Esophagus squamous epithelium (tissue), 4 donors: ENCODE results near the gene GMCL2.

ENCODE experiments used
- CTCF ChIP-seq, 6 experiments: fragments of 450-650 bp in 4 of 6; fragments of 200-600 bp in 2 of 6; sonication (generic) in 2 of 6; IDR thresholded peaks; one replicate each; pipeline ENCODE4 v1.5.1; 2016 to 2019; ENCODE audit warnings: antibody characterized with exemption in 6 of 6, mild to moderate bottlenecking in 4 of 6, moderate library complexity in 4 of 6
- POLR2A ChIP-seq, 4 donors: fragments of 450-650 bp; IDR thresholded peaks; one replicate each; pipeline ENCODE4 v1.6.1; 2017; ENCODE audit warnings: antibody characterized with exemption in 4 of 4, mild to moderate bottlenecking in 4 of 4, moderate library complexity in 3 of 4

GRCh38 chr5:178143246-178143645 lies 43.9 kb downstream of the GMCL2 start:
- no peak for TF ChIP-seq POLR2A (IDR thresholded peaks at IDR 0.05)
- no peak for TF ChIP-seq CTCF (IDR thresholded peaks at IDR 0.05)
